Keratinocyte (primary cell): ENCODE measurements around the gene DMKN. TPM values are rescaled to one million over a fixed set of nuclear protein-coding genes. Genes with fewer than 3 reads are reported as not detected.

ENCODE experiments used
- DNase-seq: peaks from one replicate; pipeline ENCODE4 v3.0.0-alpha.2; 2011; ENCODE audit warnings: low read depth, missing footprints, low spot score
- FAIRE-seq: peaks from 2 replicates; lab custom pipeline; 2011; peaks lifted over from hg19 to GRCh38; lab: Jason Lieb, UNC
- H2AFZ ChIP-seq: 2 replicates; pipeline ENCODE4 v1.6.0; 2012; ENCODE audit warnings: low read length, control low read depth, inconsistent platforms; ENCODE audit not compliant: control insufficient read depth
- H3K27ac ChIP-seq: 2 replicates; pipeline ENCODE4 v1.5.1; 2011; ENCODE audit warnings: low read length; ENCODE audit not compliant: control insufficient read depth, insufficient read depth
- H3K27me3 ChIP-seq: 3 replicates; pipeline ENCODE4 v1.6.0; 2011; ENCODE audit warnings: low read length; ENCODE audit not compliant: control insufficient read depth, insufficient read depth; ENCODE audit errors: extremely low read depth
- H3K36me3 ChIP-seq, 2 experiments: 2 replicates in 1 of 2; 3 replicates in 1 of 2; pipeline ENCODE4 v1.5.1; 2011; ENCODE audit warnings: low read length in 2 of 2, mild to moderate bottlenecking in 1 of 2; ENCODE audit not compliant: control insufficient read depth in 2 of 2, insufficient read depth in 2 of 2; ENCODE audit errors: extremely low read depth in 1 of 2
- H3K4me1 ChIP-seq: 3 replicates; pipeline ENCODE4 v1.5.1; 2011; ENCODE audit warnings: low read length; ENCODE audit not compliant: control insufficient read depth, insufficient read depth; ENCODE audit errors: extremely low read depth
- H3K4me2 ChIP-seq: 3 replicates; pipeline ENCODE4 v1.6.0; 2011; ENCODE audit warnings: low read depth, low read length; ENCODE audit not compliant: control insufficient read depth, insufficient read depth; ENCODE audit errors: extremely low read depth
- H3K4me3 ChIP-seq, 3 experiments: fragments of 200-600 bp in 1 of 3; sonication (generic) in 1 of 3; 2 replicates in 2 of 3; 3 replicates in 1 of 3; pipeline ENCODE4 v1.5.1; 2011 to 2016; ENCODE audit warnings: low read length in 3 of 3, mild to moderate bottlenecking in 3 of 3, control low read depth in 2 of 3, inconsistent platforms in 1 of 3, low read depth in 1 of 3, mixed read lengths in 1 of 3, mixed run types in 1 of 3, moderate library complexity in 1 of 3; ENCODE audit not compliant: control insufficient read depth in 2 of 3, insufficient read depth in 2 of 3; ENCODE audit errors: extremely low read depth in 1 of 3
- H3K79me2 ChIP-seq: 2 replicates; pipeline ENCODE4 v1.6.0; 2012; ENCODE audit warnings: low read length; ENCODE audit not compliant: control insufficient read depth, insufficient read depth
- H3K9ac ChIP-seq: 3 replicates; pipeline ENCODE4 v1.6.0; 2011; ENCODE audit warnings: low read length; ENCODE audit not compliant: control insufficient read depth, insufficient read depth; ENCODE audit errors: extremely low read depth
- H3K9me1 ChIP-seq: 3 replicates; pipeline ENCODE4 v1.6.0; 2011; ENCODE audit warnings: low read length; ENCODE audit not compliant: control insufficient read depth, insufficient read depth; ENCODE audit errors: extremely low read depth
- H3K9me3 ChIP-seq: 2 replicates; pipeline ENCODE4 v1.5.1; 2012; ENCODE audit warnings: low read depth, low read length; ENCODE audit not compliant: control insufficient read depth
- H4K20me1 ChIP-seq: 3 replicates; pipeline ENCODE4 v1.6.0; 2011; ENCODE audit warnings: low read length; ENCODE audit not compliant: control insufficient read depth, insufficient read depth; ENCODE audit errors: extremely low read depth
- CTCF ChIP-seq, 3 experiments: IDR thresholded peaks in 1 of 3; conservative IDR thresholded peaks in 1 of 3; optimal IDR thresholded peaks in 1 of 3; 2 replicates in 2 of 3; 3 replicates in 1 of 3; pipeline versions ENCODE3 to v1.5.1; 2011; ENCODE audit warnings: low read length in 3 of 3, mild to moderate bottlenecking in 3 of 3, moderate library complexity in 2 of 3, control low read depth in 1 of 3, inconsistent platforms in 1 of 3; ENCODE audit not compliant: insufficient read depth in 2 of 3; ENCODE audit errors: extremely low read depth in 1 of 3
- EZH2 ChIP-seq: IDR thresholded peaks from one replicate; pipeline ENCODE4 v1.6.1; 2012; ENCODE audit warnings: inconsistent platforms, mild to moderate bottlenecking, low read length, moderate library complexity
- dilution Hi-C: fragments of 300-500 bp; cut with MboI; formaldehyde crosslinking; loops from one replicate; pipeline ENCODE4 v1.7.0; 2020; ENCODE audit warnings: low sequenced_read_pairs; ENCODE audit not compliant: extremely low pct_ligation_motif_present
- polyA plus RNA-seq, 5 experiments: library from polyadenylated mRNA; depleted of rRNA in 3 of 5; stranded (reverse) in 3 of 5; stranded (forward) in 1 of 5; unstranded in 1 of 5; fragments of >200 nt; gene quantifications; 1 replicate in 1 of 5; 2 replicates in 3 of 5; 3 replicates in 1 of 5; pipeline versions ENCODE4 v1.2.1 to v1.2.3, GENCODE V29; 2011 to 2012; ENCODE audit warnings: missing spikeins in 2 of 5, low read depth in 1 of 5, low replicate concordance in 1 of 5

DMKN gene
- polyA plus RNA-seq, 1 donor (not counting 4 experiments of a cell fraction or from before 2014, with no cell fraction given) = 235 TPM

DNA sequence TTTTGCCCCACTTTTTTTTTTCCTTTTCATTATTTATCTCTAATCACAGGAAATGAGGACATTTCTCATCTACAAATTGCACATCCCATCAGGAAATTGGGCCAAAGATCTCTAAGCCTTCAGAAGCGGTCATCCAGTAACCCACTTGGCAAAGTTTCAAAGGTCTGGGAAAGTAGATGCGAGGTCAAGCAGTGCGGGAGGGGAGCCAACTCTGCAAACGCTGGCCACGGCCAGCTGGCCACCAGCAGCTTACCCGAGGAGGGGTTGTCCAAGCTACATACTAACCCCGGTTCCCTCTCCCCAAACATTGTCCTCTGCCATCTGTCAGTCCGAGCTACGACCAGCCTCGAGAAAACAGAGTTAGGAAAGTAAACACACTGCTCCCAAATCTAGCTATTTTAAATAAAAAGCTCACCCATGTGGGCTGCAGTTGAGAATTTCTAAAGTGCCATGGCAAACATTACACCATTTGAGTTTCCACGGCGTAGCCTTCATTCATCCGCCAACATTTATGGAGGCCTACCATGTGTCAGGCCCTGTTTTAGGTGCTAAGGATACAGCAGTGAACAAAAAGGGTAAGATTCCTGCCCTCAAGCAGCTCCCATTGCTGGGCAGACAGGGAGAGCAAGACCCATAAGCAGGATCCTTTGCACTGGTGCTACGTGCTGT is 53.9 kb downstream of the DMKN start:
- dilution Hi-C loops = no loop called here

DNA sequence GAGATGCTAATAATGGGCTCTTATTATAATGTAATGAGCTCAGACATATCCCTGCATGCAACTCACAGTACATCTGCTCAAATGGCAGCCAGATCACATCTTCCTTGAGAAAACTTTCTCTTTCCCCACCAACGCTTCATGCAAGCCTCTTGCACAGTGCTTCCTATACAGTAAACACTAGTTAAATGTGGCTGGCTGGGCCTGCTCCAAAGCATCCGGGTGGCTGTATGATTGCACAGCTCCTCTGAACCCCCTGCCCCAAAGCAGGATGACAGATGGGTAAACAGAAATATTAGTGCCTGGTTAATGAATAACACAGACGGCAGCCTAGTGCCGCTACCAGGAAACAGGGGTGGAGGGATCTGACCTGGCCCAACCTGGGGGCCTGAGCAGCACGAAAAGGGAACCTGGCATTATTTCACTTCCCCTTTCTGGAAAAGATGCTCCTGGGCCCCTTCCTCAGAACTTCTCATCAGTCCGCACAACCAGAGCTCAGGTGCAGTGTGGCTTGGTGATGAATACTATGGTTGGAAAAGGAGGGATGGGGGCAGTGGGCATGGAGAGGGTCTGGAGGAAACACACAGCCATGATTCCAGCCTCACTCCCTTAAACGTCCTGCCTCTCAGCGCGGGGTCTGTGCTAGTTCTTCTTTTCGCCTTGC is 54.6 kb downstream of the DMKN start:
- FAIRE-seq (no peak), DNase-seq (no peak)
- H3K4me2 ChIP-seq = no peak overlapping the region
- no peaks in the 10 kb centered on the region for H4K20me1 ChIP-seq
- no peaks in the 10 kb centered on the region for H3K9me3 ChIP-seq
- no peaks in the 10 kb centered on the region for H3K36me3 ChIP-seq
- no peaks in the 10 kb centered on the region for H3K9me1 ChIP-seq
- no peak overlapping the region for H2AFZ ChIP-seq
- TF ChIP-seq CTCF (optimal IDR thresholded peaks at IDR 0.05 in 1 of 3, IDR thresholded peaks at IDR 0.05 in 1 of 3, conservative IDR thresholded peaks at IDR 0.05 in 1 of 3; ENCODE audit: extremely low read depth in 1 of 3, insufficient read depth in 2 of 3, low read length in 3 of 3) (no peak), EZH2 (no peak)
- no peaks in the 10 kb centered on the region for H3K79me2 ChIP-seq
- H3K4me1 ChIP-seq = no peaks in the 10 kb centered on the region
- no peak overlapping the region for H3K4me3 ChIP-seq
- H3K27ac ChIP-seq = no peak overlapping the region
- H3K27me3 ChIP-seq = no peaks in the 10 kb centered on the region
- no peak overlapping the region for H3K9ac ChIP-seq
- dilution Hi-C loops = no loop called here

More for the DNA sequence above, 53.9 kb downstream of the DMKN start:
- no peak for FAIRE-seq
- no peaks in the 10 kb centered on the region for H3K4me1 ChIP-seq
- no peaks in the 10 kb centered on the region for H3K9me3 ChIP-seq
- no peak overlapping the region for H3K4me3 ChIP-seq
- H3K9me1 ChIP-seq = no peaks in the 10 kb centered on the region
- no peak overlapping the region for H3K9ac ChIP-seq
- TF ChIP-seq CTCF (optimal IDR thresholded peaks at IDR 0.05 in 1 of 3, IDR thresholded peaks at IDR 0.05 in 1 of 3, conservative IDR thresholded peaks at IDR 0.05 in 1 of 3; ENCODE audit: extremely low read depth in 1 of 3, insufficient read depth in 2 of 3, low read length in 3 of 3) = no peak
- TF ChIP-seq EZH2 = no peak
- no peak for DNase-seq
- no peaks in the 10 kb centered on the region for H3K36me3 ChIP-seq
- no peak overlapping the region for H2AFZ ChIP-seq
- no peak overlapping the region for H3K27ac ChIP-seq
- no peak overlapping the region for H3K4me2 ChIP-seq
- H3K79me2 ChIP-seq = no peaks in the 10 kb centered on the region
- H3K27me3 ChIP-seq = no peaks in the 10 kb centered on the region
- no peaks in the 10 kb centered on the region for H4K20me1 ChIP-seq
